SK-N-SH treated with all-trans-retinoic acid at 6 μM for 48 hours (cell line): ENCODE data around the gene SULT2B1.

Experiments used
- BACH2 ChIP-seq: fragments of 250-450 bp; sonication (Bioruptor Pico); IDR thresholded peaks from 2 replicates; pipeline ENCODE4 v1.9.0; 2021; ENCODE audit warnings: mild to moderate bottlenecking, borderline replicate concordance
- CREB5 ChIP-seq: fragments of 250-450 bp; sonication (Bioruptor Pico); IDR thresholded peaks from 2 replicates; pipeline ENCODE4 v1.5.1; 2020; ENCODE audit warnings: low read depth, mild to moderate bottlenecking, moderate library complexity
- CSRNP3 ChIP-seq: fragments of 250-450 bp; sonication (Bioruptor Pico); IDR thresholded peaks from 2 replicates; pipeline ENCODE4 v1.5.1; 2021; ENCODE audit warnings: mild to moderate bottlenecking, moderate library complexity
- ESRRG ChIP-seq: fragments of 250-450 bp; sonication (Bioruptor Pico); IDR thresholded peaks from 2 replicates; pipeline ENCODE4 v1.6.1; 2021; ENCODE audit warnings: mild to moderate bottlenecking
- ISL1 ChIP-seq: fragments of 250-450 bp; sonication (Bioruptor Pico); IDR thresholded peaks from 2 replicates; pipeline ENCODE4 v2.1.2; 2022; ENCODE audit warnings: mild to moderate bottlenecking, moderate library complexity
- PATZ1 ChIP-seq: fragments of 250-450 bp; sonication (Bioruptor Pico); IDR thresholded peaks from 2 replicates; pipeline ENCODE4 v1.8.0; 2020; ENCODE audit warnings: mild to moderate bottlenecking, moderate library complexity, borderline replicate concordance
- POU6F1 ChIP-seq: fragments of 250-450 bp; sonication (Bioruptor Pico); IDR thresholded peaks from 2 replicates; pipeline ENCODE4 v1.8.0; 2021; ENCODE audit warnings: low read depth, mild to moderate bottlenecking, moderate library complexity, borderline replicate concordance
- PPARA ChIP-seq: fragments of 250-450 bp; sonication (Bioruptor Pico); IDR thresholded peaks from 2 replicates; pipeline ENCODE4 v1.5.0; 2020; ENCODE audit warnings: mild to moderate bottlenecking, borderline replicate concordance
- RARB ChIP-seq: fragments of 250-450 bp; sonication (Bioruptor Pico); IDR thresholded peaks from 2 replicates; pipeline ENCODE4 v1.8.0; 2021; ENCODE audit warnings: mild to moderate bottlenecking, moderate library complexity
- SNAI2 ChIP-seq: fragments of 250-450 bp; sonication (Bioruptor Pico); IDR thresholded peaks from 2 replicates; pipeline ENCODE4 v1.5.0; 2020; ENCODE audit warnings: mild to moderate bottlenecking, moderate library complexity
- TCF4 ChIP-seq: fragments of 250-450 bp; sonication (Bioruptor Pico); IDR thresholded peaks from 2 replicates; pipeline ENCODE4 v1.8.0; 2021; ENCODE audit warnings: mild to moderate bottlenecking, moderate library complexity, borderline replicate concordance
- TOX ChIP-seq: fragments of 250-450 bp; sonication (Bioruptor Pico); IDR thresholded peaks from 2 replicates; pipeline ENCODE4 v1.8.0; 2021; ENCODE audit warnings: mild to moderate bottlenecking, moderate library complexity, borderline replicate concordance
- ZFP3 ChIP-seq: fragments of 250-450 bp; sonication (Bioruptor Pico); IDR thresholded peaks from 2 replicates; pipeline ENCODE4 v1.5.0; 2020; ENCODE audit warnings: mild to moderate bottlenecking, moderate library complexity
- ZFP30 ChIP-seq: fragments of 450-650 bp; formaldehyde crosslinking; IDR thresholded peaks from 2 replicates; pipeline ENCODE4 v1.5.0; 2022; ENCODE audit warnings: mild to moderate bottlenecking, moderate library complexity

- no peak for TF ChIP-seq BACH2
- no peak for TF ChIP-seq PATZ1
- no peak for TF ChIP-seq ZFP30
- no peak for TF ChIP-seq RARB
- TF ChIP-seq ZFP3 (CRISPR knock-in tag): no peak
- no peak for TF ChIP-seq CREB5
- no peak for TF ChIP-seq SNAI2 (CRISPR knock-in tag)
- no peak for TF ChIP-seq POU6F1 (CRISPR knock-in tag)
- TF ChIP-seq TOX (CRISPR knock-in tag): no peak
- no peak for TF ChIP-seq CSRNP3
- no peak for TF ChIP-seq ESRRG (CRISPR knock-in tag)
- TF ChIP-seq ISL1 (CRISPR knock-in tag): no peak
- no peak for TF ChIP-seq PPARA (CRISPR knock-in tag)
- no peak for TF ChIP-seq TCF4 (CRISPR knock-in tag)
Observed at GRCh38 chr19:48529156-48529555, 22.8 kb upstream of the SULT2B1 start.
